ENCODE results near the gene GFOD1.
"Not testable (repeated sequence)": the region's sequence is repeated elsewhere in the genome, so short reads cannot be mapped to it uniquely, and the experiment has no call there.

GFOD1 gene

DNA sequence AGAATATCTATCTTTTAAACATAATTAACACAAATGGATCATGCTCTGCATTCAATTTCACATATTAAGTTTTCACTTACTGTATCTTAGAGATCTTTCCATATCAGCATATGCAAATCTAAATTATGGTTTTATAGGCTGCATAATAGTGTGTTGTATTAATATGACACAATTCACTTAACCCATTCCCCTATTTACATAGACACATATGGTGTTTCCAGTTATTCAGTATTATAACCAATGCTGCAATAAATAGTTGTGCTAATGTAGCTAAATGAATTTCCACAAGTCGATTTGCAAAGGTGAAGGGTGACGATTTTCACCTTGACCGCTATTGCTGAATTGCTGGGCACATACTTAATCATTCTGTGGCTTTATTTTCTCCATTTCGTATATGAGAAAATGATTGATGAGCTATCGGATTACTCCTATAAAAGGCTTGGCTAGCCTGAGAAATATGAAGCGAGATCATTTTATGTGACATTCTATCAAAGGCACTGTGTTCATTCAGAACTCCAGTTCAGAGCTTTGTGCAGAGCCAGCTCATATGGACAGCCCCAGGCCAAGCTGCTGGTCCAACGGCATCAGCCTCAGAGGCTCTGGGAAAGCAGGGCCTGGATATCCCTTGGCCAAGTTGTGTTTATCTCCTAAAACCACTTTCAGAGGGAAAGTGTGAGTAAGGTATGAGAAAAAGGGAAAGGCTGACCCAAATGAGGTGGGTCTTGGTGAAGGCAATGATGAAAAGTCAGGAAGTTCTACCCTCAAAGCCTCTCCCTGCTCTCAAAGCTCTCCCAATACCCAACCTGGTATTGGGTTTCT, 50.8 kb downstream of the GFOD1 start:
- peak overlapping the region; percentile 19 for H3K4me3 ChIP-seq (ENCODE audit: low read depth, low read length)
- TF ChIP-seq, protein P1, sequence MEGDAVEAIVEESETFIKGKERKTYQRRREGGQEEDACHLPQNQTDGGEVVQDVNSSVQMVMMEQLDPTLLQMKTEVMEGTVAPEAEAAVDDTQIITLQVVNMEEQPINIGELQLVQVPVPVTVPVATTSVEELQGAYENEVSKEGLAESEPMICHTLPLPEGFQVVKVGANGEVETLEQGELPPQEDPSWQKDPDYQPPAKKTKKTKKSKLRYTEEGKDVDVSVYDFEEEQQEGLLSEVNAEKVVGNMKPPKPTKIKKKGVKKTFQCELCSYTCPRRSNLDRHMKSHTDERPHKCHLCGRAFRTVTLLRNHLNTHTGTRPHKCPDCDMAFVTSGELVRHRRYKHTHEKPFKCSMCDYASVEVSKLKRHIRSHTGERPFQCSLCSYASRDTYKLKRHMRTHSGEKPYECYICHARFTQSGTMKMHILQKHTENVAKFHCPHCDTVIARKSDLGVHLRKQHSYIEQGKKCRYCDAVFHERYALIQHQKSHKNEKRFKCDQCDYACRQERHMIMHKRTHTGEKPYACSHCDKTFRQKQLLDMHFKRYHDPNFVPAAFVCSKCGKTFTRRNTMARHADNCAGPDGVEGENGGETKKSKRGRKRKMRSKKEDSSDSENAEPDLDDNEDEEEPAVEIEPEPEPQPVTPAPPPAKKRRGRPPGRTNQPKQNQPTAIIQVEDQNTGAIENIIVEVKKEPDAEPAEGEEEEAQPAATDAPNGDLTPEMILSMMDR (IDR thresholded peaks at IDR 0.05; ENCODE audit: insufficient read depth, low read depth, low read length, missing control alignments), result no peak
- DNase-seq (ENCODE audit: low read depth), result no peak

DNA sequence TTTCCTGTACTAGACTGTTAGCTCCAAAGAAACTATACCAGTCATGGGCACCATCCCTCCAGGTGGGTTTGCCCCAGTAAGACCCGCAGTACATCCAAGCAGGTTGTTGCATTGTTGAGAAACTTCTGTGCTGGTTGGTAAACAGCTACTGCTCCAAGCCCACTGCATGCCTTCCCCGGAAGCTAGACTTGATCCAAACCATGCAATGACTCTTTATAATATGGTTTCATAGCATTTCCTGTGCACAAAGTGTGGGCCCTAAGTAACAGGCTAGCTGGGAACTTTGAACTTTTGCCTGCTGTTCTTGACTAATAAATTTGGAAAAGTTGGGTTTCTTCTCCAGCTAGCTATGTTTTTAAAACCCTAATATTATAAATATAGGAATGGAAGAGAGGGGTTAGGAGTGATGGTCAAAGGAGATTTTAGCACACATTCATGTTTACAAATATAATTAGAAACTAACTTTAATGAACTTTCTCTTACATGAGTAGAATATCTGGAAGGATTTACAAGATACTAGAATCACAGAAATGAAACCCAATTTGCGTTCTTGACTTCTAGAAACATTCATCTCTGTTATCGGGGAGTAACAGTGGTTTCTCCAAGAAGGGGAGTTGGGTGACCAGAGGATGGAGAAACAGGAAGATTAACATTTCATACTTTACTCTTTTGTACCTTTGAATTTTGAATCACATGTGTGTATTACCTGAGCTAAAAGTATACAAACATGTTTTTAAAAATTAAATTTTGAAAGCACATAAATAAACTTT, 51.7 kb downstream of the GFOD1 start:
- TF ChIP-seq, protein P1 (IDR thresholded peaks at IDR 0.05; ENCODE audit: insufficient read depth, low read depth, low read length, missing control alignments), result no peak
- H3K4me3 ChIP-seq (ENCODE audit: low read depth, low read length), result peak overlapping the region; percentile 19
- DNase-seq (ENCODE audit: low read depth), result peak; percentile 28

DNA sequence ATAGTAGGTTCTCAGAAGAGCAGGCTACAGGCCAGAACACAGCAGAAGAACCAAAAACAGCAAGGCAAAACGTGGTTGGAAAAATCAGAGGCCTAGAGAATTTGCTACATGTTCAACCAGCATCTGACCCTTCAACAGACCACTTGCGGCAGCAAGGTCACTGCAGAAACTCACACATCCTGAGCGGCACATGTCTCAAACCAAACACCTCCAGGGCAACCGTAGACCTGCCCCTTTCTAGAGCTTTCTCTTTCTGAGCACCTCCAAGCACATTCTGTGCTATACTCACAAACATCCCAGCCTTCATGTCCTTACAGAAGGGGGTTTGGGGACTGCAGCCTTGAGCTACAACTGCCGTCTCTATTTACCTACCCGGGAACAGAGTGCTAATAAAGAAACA, 52.6 kb downstream of the GFOD1 start:
- H3K4me3 ChIP-seq (ENCODE audit: low read depth, low read length), result no peak overlapping the region
- TF ChIP-seq, protein P1 (IDR thresholded peaks at IDR 0.05; ENCODE audit: insufficient read depth, low read depth, low read length, missing control alignments), result no peak
- no peak for DNase-seq (ENCODE audit: low read depth)

DNA sequence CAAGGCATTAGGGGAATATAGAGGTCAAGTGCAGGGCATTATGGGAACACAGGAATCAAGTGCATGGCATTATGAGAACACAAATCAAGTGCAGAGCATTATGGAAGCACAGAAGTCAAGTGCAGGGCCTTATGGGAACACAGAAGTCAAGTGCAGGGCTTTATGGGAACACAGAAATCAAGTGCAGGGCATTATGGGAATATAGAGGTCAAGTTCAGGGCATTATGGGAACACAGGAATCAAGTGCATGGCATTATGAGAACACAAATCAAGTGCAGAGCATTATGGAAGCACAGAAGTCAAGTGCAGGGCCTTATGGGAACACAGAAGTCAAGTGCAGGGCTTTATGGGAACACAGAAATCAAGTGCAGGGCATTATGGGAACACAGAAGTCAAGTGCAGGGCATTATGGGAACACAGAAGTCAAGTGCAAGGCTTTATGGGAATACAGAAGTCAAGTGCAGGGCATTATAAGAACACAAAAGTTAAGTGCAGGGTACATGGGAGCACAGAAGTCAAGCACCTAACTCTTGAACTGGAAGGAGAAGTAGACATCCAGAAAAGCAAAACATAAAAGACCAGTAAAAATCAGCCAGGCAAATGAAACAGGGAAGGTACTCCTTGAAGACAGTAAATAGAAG, 53.1 kb downstream of the GFOD1 start:
- DNase-seq (ENCODE audit: low read depth); H3K4me3 ChIP-seq (ENCODE audit: low read depth, low read length): not testable (repeated sequence)

DNA sequence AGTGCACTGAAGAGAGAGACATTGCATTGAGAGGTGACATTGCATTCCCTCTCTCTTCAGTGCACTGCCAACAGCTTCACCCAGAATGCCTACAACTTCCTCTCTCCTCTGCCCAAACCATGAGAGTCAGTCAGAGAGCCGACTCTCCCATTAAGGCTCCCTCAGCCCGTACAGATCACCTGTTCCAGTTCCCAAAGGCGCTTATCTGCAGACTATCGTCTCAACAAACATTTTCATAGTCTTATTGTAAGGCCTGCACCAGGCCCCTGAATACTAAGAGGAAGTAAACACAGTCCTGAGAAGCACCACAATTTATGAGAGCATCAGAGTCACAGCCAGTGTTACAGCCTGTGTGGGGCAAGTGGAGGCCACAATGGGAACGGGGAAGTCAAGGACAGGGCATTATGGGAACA, 53.7 kb downstream of the GFOD1 start:
- no peak overlapping the region for H3K4me3 ChIP-seq (ENCODE audit: low read depth, low read length)
- TF ChIP-seq, protein P1 (IDR thresholded peaks at IDR 0.05; ENCODE audit: insufficient read depth, low read depth, low read length, missing control alignments), result no peak
- no peak for DNase-seq (ENCODE audit: low read depth)

DNA sequence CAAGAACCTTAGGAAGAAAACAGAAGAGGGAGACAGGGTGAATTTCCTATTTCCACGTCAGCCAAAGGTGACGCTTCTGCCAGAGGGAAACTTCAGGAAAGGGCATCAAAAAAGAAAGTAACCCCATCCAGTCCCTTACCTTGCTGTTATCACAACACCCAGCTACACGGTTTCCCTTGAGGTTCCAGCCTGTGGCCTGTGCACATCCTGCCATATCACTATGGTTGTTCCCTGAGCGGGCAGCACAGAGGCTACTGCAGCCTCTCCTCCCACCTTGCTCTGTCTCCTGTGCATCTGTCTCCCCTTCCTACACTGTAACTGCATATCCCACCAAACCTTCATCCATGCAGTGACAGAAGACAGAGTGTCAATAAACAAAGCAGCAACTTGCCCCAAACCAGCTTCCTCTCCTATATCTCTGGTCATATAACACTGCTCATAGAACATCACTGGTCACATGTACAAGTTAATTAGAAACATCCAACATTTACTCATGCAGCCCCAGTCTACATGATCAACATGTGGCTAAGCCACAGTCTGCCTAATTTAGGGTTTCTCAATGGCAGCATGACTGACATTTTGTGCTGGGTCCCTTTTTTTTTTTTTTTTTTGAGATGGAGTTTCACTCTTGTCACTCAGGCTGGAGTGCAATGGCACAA, 54.7 kb downstream of the GFOD1 start:
- peak; percentile 46 for DNase-seq (ENCODE audit: low read depth)
- TF ChIP-seq, protein P1 (IDR thresholded peaks at IDR 0.05; ENCODE audit: insufficient read depth, low read depth, low read length, missing control alignments), result no peak
- H3K4me3 ChIP-seq (ENCODE audit: low read depth, low read length), result peak overlapping the region; percentile 54

Measured in GM12865 (cell line).